ENCODE results near the gene ESAM.
A peak's percentile ranks its signal among the peaks of the same experiment; 100 is the strongest.
"Not testable (repeated sequence)": the region's sequence is repeated elsewhere in the genome, so short reads cannot be mapped to it uniquely, and the experiment has no call there.

Gene ESAM

GRCh38 chr11:124770959-124771358 lies 8.9 kb upstream of the ESAM start:
- not testable (repeated sequence) for DNase-seq

- no peak for DNase-seq
Observed at GRCh38 chr11:124769806-124770774, 8.0 kb upstream of the ESAM start.

DNA sequence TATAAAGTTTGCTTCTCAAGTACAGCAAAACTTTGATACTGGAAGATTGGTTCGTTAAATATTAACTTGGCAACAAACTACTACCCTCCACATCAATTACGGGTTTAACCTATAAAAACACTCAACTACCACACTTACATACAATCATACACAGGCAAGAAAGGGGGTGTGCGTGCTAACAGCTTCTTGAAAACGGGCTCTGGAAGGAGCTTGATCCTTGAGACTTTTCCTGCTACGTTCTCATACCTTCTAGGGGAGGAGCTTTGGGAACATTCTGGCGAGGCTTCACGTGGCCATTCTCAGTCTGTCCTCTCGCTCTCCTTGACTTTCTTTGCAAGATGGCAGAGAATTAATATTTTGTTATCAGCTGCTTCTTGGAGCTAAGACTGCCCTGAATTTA lies 6.8 kb upstream of the ESAM start:
- no peak for DNase-seq

GRCh38 chr11:124766156-124766555 lies 4.1 kb upstream of the ESAM start:
- no peak for DNase-seq

- peak; percentile 88 for DNase-seq
Observed at GRCh38 chr11:124763156-124763947, 1.3 kb upstream of the ESAM start.

DNA sequence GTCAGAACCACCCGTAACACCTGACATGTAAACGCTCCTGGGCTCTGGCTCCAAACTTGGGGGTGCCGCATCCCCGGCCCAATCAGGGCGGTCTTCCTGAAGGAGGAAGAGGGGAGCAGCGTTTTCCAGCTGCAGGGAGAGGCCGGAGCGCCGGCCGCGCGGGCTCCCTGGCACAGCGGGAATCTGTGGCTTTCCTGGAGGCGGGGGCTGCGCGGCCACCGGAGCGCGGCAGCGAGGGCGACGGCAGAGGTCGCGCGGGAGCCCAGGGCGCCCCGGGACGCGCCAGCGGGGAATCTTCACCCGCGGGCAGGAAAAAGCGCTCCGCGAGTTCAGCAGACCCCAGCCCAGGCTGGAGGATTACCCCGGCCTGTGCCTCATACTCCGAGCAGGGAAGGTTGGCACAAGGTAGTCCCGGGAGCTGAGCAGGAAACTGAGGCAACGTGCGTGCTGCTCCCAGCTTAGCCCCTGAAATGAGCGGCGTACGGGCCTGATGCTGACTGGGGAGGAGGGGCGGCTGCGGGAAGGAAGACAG lies 600 bp upstream of the ESAM start:
- no peak for DNase-seq

GRCh38 chr11:124761301-124762104 lies 587 bp downstream of the ESAM start:
- no peak for DNase-seq

DNA sequence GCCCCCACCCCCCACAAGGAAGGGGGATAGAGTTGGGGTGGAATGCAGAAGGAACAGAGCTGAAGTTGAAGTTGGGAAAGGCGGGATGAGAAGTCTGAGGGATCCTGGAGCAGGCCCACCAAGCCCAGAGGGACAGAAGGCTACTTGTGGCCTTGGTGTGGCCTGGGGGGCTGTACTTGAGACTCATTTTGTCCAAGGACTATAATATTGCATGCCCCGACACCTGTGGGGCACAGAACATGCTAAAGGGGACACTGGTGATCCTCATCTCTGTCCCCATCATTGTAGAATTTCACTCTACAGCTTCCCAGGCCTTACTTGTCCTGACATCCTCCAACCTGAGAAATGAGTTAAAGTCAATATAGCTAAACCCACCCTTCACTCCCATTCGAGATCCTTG lies 1.3 kb downstream of the ESAM start:
- no peak for DNase-seq

- DNase-seq, result no peak
Observed at GRCh38 chr11:124760205-124760652, 1.9 kb downstream of the ESAM start.

DNA sequence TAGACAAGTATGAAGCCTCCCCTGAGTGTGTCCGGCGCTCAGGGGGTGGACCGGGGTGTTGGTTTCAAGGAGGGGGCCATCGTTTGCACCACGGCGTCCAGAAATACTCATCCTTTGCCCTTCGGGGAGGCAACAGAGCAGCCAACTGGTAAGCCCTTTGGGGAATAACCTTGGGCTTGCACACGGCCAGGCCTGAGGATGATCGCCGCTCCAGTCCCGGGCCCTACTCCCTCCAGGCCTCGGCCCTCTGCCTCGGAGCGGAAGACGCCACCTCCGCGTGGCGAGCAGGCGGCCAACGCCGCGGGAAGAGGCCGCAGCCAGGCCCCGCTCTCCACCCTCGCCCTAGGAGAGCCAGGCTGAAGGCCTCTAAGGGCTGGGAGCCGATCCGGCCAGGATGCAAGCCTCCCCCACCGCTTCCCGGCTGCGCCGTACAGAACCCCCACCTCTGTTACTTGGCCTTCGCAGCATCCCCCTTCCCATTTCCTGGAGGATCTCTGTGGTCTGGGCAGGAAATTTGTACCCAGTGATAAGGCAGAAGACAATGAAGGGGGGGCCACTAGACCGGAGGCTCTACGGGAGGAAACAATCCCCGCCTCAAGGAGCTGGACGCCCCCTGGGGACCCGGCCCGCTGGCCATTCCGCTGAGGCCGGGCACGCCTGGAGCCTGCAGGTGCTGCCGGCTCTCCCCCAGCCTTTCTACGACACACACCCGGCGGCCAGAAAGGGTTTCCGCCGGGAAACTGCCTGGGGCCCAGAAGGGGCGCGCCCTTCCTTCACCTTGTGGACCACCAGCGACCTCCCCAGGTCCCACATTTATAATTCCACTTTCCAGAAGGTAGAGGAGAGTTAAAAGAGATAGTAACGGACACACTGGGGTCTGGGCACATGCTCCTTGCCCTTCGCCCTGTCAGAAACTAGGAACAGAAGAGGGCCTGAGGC lies 2.6 kb downstream of the ESAM start:
- no peak for DNase-seq

DNA sequence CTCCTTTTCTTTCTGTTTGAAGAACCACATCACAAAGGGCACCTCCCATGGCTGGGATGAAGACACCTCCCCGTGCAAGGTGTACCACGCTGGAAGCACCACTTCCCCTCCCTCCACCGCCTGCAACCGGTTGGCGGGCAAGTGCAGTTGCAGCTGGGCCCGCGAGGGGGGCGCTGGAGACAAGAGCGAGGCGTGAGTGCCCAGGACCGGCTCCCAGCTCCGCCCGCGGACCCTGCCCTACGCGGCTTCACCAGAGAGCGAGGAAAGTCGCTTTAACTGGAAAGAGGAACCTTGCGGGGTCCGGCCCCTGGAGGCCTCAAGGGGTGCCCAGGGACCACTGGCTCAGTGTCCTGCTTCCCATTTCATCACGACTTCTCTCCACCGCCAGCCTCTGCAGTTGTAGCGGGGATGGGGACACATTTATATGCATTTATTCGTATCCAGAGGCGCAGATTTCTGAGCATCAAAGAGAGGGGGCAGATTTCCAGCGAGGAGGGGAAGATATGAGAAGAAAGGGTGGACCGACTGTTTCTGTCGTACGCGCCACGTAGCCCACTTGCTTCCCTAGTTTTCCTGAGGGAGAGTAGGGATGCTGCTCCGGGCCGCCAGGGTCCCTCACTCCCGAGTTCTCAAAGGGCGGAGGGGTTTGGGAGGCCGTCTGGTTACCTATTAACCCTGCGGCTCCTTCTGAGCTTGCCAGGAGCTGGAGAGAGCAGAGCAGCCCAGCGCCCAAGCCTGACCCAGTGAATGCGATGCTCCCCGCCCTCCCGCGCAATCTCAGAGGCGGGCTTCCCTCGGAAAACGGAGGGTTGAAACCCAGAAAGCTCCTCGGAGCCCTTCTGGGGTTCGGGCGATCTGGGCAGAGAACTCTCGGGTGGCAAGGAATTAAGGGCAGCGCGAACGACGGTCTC lies 3.5 kb downstream of the ESAM start:
- peak; percentile 62 for DNase-seq

DNA sequence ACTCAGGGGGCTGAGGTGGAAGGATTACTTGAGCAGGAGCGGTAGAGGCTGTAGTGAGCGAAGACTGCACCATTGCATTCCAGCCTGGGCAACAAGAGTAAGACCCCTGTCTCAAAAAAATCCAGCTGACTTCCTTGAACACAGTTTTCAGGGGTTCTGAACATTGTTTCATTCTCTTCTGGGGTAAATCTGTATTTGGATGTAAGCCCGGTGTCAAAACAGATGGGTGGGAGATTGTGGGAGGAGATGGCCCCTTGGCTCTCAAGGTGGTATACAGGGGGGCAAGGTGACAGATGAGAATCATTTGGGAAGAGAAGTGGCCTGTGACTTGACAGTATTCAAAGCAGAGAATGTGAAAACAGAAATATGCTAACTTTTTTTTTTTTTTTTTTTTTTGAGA lies 4.8 kb downstream of the ESAM start:
- DNase-seq, result no peak

GRCh38 chr11:124756753-124757227 lies 5.3 kb downstream of the ESAM start:
- DNase-seq, result no peak

- no peak for DNase-seq
Observed at GRCh38 chr11:124756033-124756752, 5.9 kb downstream of the ESAM start.

DNA sequence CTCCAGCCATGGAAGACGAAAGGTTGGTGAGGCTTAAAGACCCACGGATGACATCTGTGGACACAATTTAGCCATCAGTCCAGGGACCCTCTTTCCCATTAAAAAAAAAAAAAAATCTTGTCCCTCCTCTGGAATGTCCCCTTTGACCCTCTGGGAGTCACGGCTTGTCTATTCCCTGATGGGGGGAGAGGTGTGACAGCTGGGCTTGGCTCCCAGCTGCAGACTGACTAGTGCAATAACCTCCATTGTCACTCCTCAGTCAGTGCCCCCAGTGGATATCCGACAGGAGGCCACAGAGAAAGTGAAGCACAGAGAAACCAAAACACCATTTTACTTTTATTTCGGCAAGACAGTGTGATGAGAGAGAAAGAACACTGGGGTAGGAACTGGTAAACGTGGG lies 7.4 kb downstream of the ESAM start:
- DNase-seq, result no peak

GRCh38 chr11:124754309-124754708 lies 7.8 kb downstream of the ESAM start:
- no peak for DNase-seq

- DNase-seq, result no peak
Observed at GRCh38 chr11:124753624-124754023, 8.5 kb downstream of the ESAM start.

GRCh38 chr11:124753205-124753604 lies 8.9 kb downstream of the ESAM start:
- DNase-seq, result no peak

DNA sequence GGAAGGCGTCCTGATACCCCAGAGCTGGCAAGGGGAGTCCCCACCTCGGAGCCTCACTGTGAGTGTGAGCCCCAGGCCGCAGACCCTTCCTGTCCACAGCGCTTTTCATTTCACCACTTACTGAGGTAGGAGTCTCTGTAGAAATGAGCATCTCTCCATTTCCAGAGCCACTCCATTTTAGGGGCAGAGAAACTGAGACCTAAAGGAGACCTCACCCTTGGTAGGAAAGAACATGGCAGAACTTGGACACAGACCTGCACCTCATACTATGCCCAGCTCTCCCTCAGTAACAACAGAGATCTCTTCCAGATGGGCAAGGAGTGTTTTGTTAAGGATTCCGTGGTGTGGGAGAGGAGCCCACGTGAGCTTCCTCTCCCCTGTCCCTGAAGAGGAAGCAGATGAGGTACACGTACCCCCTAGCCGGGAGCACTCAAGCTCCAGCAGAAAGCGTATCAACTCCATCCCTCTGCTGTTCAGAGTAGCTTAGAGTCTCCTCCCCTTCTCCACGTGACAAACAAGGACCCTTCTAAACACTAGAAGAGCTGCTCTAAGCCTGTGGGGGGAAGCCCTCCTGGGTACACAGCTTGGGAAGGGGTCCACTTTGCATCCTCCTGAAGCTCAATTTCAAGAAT lies 9.5 kb downstream of the ESAM start:
- no peak for DNase-seq

Data from activated CD8-positive, alpha-beta memory T cell treated with anti-CD3 and anti-CD28 coated beads, Interleukin-2, amount 50 U/mL, for 4 hours (primary cell).